ENCODE data around the gene HPX.

Gene HPX

GRCh38 chr11:6480299-6480914 lies 39.6 kb upstream of the HPX start:
- peaks cover 71% of the 10 kb centered on the region for H3K36me3 ChIP-seq (ENCODE audit: insufficient read depth, low read length)
- H3K9ac ChIP-seq (ENCODE audit: low read depth, low read length) = peak overlapping the region; percentile 94
- WGBS = 84% methylated on average over 9 of the region's 9 CpGs
- H3K4me1 ChIP-seq (ENCODE audit: insufficient read depth, low read length) = peaks cover 8% of the 10 kb centered on the region
- H3K4me3 ChIP-seq (ENCODE audit: low read length) = peak overlapping the region; percentile 94
- H3K27me3 ChIP-seq (ENCODE audit: insufficient read depth, low read length) = no peaks in the 10 kb centered on the region
- H3K9me3 ChIP-seq (ENCODE audit: insufficient read depth, low read depth, low read length) = no peaks in the 10 kb centered on the region
- H3K27ac ChIP-seq (ENCODE audit: low read depth, low read length) = peak overlapping the region; percentile 76

GRCh38 chr11:6476571-6476970 lies 35.8 kb upstream of the HPX start:
- peaks cover 17% of the 10 kb centered on the region for H3K4me1 ChIP-seq (ENCODE audit: insufficient read depth, low read length)
- H3K27ac ChIP-seq (ENCODE audit: low read depth, low read length) = no peak overlapping the region
- H3K9ac ChIP-seq (ENCODE audit: low read depth, low read length) = no peak overlapping the region
- no peak overlapping the region for H3K4me3 ChIP-seq (ENCODE audit: low read length)
- peaks cover 38% of the 10 kb centered on the region for H3K36me3 ChIP-seq (ENCODE audit: insufficient read depth, low read length)
- peaks cover 4% of the 10 kb centered on the region; the same call in 1 of the 2 replicates for H3K27me3 ChIP-seq (ENCODE audit: insufficient read depth, low read length)
- H3K9me3 ChIP-seq (ENCODE audit: insufficient read depth, low read depth, low read length) = no peaks in the 10 kb centered on the region
- WGBS = 92% methylated on average over 4 of the region's 4 CpGs

- no peaks in the 10 kb centered on the region for H3K9me3 ChIP-seq (ENCODE audit: insufficient read depth, low read depth, low read length)
- no peak overlapping the region for H3K4me3 ChIP-seq (ENCODE audit: low read length)
- H3K27me3 ChIP-seq (ENCODE audit: insufficient read depth, low read length) = peaks cover 4% of the 10 kb centered on the region; the same call in 1 of the 2 replicates
- no peak overlapping the region for H3K27ac ChIP-seq (ENCODE audit: low read depth, low read length)
- H3K36me3 ChIP-seq (ENCODE audit: insufficient read depth, low read length) = peaks cover 38% of the 10 kb centered on the region
- 85% methylated on average over 5 of the region's 5 CpGs for WGBS
- no peak overlapping the region for H3K9ac ChIP-seq (ENCODE audit: low read depth, low read length)
- H3K4me1 ChIP-seq (ENCODE audit: insufficient read depth, low read length) = peaks cover 17% of the 10 kb centered on the region
Measured at GRCh38 chr11:6475936-6476335, 35.1 kb upstream of the HPX start.

GRCh38 chr11:6474806-6475500 lies 34.2 kb upstream of the HPX start:
- 81% methylated on average over 3 of the region's 3 CpGs for WGBS
- Histone ChIP-seq H3K36me3 (ENCODE audit: insufficient read depth, low read length) (peaks cover 36% of the 10 kb centered on the region), H3K27ac (ENCODE audit: low read depth, low read length) (no peak overlapping the region), H3K9me3 (ENCODE audit: insufficient read depth, low read depth, low read length) (no peaks in the 10 kb centered on the region), H3K4me1 (ENCODE audit: insufficient read depth, low read length) (peaks cover 13% of the 10 kb centered on the region), H3K9ac (ENCODE audit: low read depth, low read length) (no peak overlapping the region), H3K4me3 (ENCODE audit: low read length) (peak overlapping the region; percentile 70), H3K27me3 (ENCODE audit: insufficient read depth, low read length) (peaks cover 4% of the 10 kb centered on the region; the same call in 1 of the 2 replicates)

GRCh38 chr11:6474413-6474792 lies 33.6 kb upstream of the HPX start:
- H3K9ac ChIP-seq (ENCODE audit: low read depth, low read length) = peak overlapping the region; percentile 70
- peak overlapping the region; percentile 70 for H3K4me3 ChIP-seq (ENCODE audit: low read length)
- H3K27ac ChIP-seq (ENCODE audit: low read depth, low read length) = peak overlapping the region; percentile 71; the same call in 1 of the 2 replicates
- peaks cover 4% of the 10 kb centered on the region; the same call in 1 of the 2 replicates for H3K27me3 ChIP-seq (ENCODE audit: insufficient read depth, low read length)
- 34% methylated on average over 7 of the region's 7 CpGs for WGBS
- H3K4me1 ChIP-seq (ENCODE audit: insufficient read depth, low read length) = peaks cover 13% of the 10 kb centered on the region
- no peaks in the 10 kb centered on the region for H3K9me3 ChIP-seq (ENCODE audit: insufficient read depth, low read depth, low read length)
- peaks cover 31% of the 10 kb centered on the region for H3K36me3 ChIP-seq (ENCODE audit: insufficient read depth, low read length)

- under 1% methylated on average over 74 of the region's 87 CpGs for WGBS
- Histone ChIP-seq H3K9ac (ENCODE audit: low read depth, low read length) (peak within 1 kb of the TSS; percentile 70), H3K36me3 (ENCODE audit: insufficient read depth, low read length) (peaks cover 24% of the 10 kb centered on the region), H3K4me3 (ENCODE audit: low read length) (peak within 1 kb of the TSS; percentile 90), H3K27ac (ENCODE audit: low read depth, low read length) (peak within 1 kb of the TSS; percentile 71; the same call in 1 of the 2 replicates), H3K4me1 (ENCODE audit: insufficient read depth, low read length) (peaks cover 13% of the 10 kb centered on the region), H3K27me3 (ENCODE audit: insufficient read depth, low read length) (peaks cover 4% of the 10 kb centered on the region; the same call in 1 of the 2 replicates), H3K9me3 (ENCODE audit: insufficient read depth, low read depth, low read length) (no peaks in the 10 kb centered on the region)
Measured at GRCh38 chr11:6473451-6474412, 32.9 kb upstream of the HPX start, which contains the start of gene TRIM3. Gene TRIM3 (minus strand): TSS chr11:6473941. CDS start chr11:6465695, 8,246 bp downstream.

- no peak overlapping the region for H3K9ac ChIP-seq (ENCODE audit: low read depth, low read length)
- WGBS = 15% methylated on average over 1 of the region's 1 CpG
- peaks cover 13% of the 10 kb centered on the region for H3K4me1 ChIP-seq (ENCODE audit: insufficient read depth, low read length)
- no peak overlapping the region for H3K27ac ChIP-seq (ENCODE audit: low read depth, low read length)
- H3K27me3 ChIP-seq (ENCODE audit: insufficient read depth, low read length) = peaks cover 4% of the 10 kb centered on the region; the same call in 1 of the 2 replicates
- H3K4me3 ChIP-seq (ENCODE audit: low read length) = peak overlapping the region; percentile 90
- H3K36me3 ChIP-seq (ENCODE audit: insufficient read depth, low read length) = peaks cover 16% of the 10 kb centered on the region
- H3K9me3 ChIP-seq (ENCODE audit: insufficient read depth, low read depth, low read length) = no peaks in the 10 kb centered on the region
Measured at GRCh38 chr11:6472934-6473333, 32.1 kb upstream of the HPX start.

GRCh38 chr11:6469599-6469998 lies 28.8 kb upstream of the HPX start:
- Histone ChIP-seq H3K36me3 (ENCODE audit: insufficient read depth, low read length) (no peaks in the 10 kb centered on the region), H3K9ac (ENCODE audit: low read depth, low read length) (no peak overlapping the region), H3K9me3 (ENCODE audit: insufficient read depth, low read depth, low read length) (no peaks in the 10 kb centered on the region), H3K4me3 (ENCODE audit: low read length) (peak overlapping the region; percentile 16; the same call in 1 of the 2 replicates), H3K4me1 (ENCODE audit: insufficient read depth, low read length) (peaks cover 6% of the 10 kb centered on the region; the same call in 1 of the 2 replicates), H3K27me3 (ENCODE audit: insufficient read depth, low read length) (peaks cover 4% of the 10 kb centered on the region; the same call in 1 of the 2 replicates), H3K27ac (ENCODE audit: low read depth, low read length) (no peak overlapping the region)
- WGBS = 86% methylated on average over 1 of the region's 1 CpG

GRCh38 chr11:6468712-6469495 lies 28.1 kb upstream of the HPX start:
- Histone ChIP-seq H3K27me3 (ENCODE audit: insufficient read depth, low read length) (peaks cover 4% of the 10 kb centered on the region; the same call in 1 of the 2 replicates), H3K27ac (ENCODE audit: low read depth, low read length) (no peak overlapping the region), H3K9ac (ENCODE audit: low read depth, low read length) (no peak overlapping the region), H3K36me3 (ENCODE audit: insufficient read depth, low read length) (0 out of 2 replicates have a peak, but pooled peaks cover 1% of the 10 kb centered on the region), H3K4me1 (ENCODE audit: insufficient read depth, low read length) (0 out of 2 replicates have a peak, but pooled peaks cover 5% of the 10 kb centered on the region), H3K9me3 (ENCODE audit: insufficient read depth, low read depth, low read length) (no peaks in the 10 kb centered on the region), H3K4me3 (ENCODE audit: low read length) (peak overlapping the region; percentile 16; the same call in 1 of the 2 replicates)
- 18% methylated on average over 6 of the region's 6 CpGs for WGBS

GRCh38 chr11:6459099-6459450 lies 18.3 kb upstream of the HPX start:
- H3K9me3 ChIP-seq (ENCODE audit: insufficient read depth, low read depth, low read length) = no peaks in the 10 kb centered on the region
- H3K36me3 ChIP-seq (ENCODE audit: insufficient read depth, low read length) = peaks cover 19% of the 10 kb centered on the region
- no peak overlapping the region for H3K9ac ChIP-seq (ENCODE audit: low read depth, low read length)
- no peaks in the 10 kb centered on the region for H3K4me1 ChIP-seq (ENCODE audit: insufficient read depth, low read length)
- H3K27me3 ChIP-seq (ENCODE audit: insufficient read depth, low read length) = no peaks in the 10 kb centered on the region
- H3K4me3 ChIP-seq (ENCODE audit: low read length) = no peak overlapping the region
- WGBS = 89% methylated on average over 1 of the region's 1 CpG
- H3K27ac ChIP-seq (ENCODE audit: low read depth, low read length) = no peak overlapping the region
